Neural progenitor cell (in vitro differentiated cells): ENCODE data around the gene CHST3. TPM values are rescaled to one million over a fixed set of nuclear protein-coding genes. Genes with fewer than 3 reads are reported as not detected.

ENCODE experiments used
- DNase-seq: peaks from one replicate; pipeline ENCODE4 v3.0.0-alpha.2; 2016; ENCODE audit warnings: low spot score
- H2AFZ ChIP-seq: fragments of 200-600 bp; sonication (generic); replicated peaks from 2 replicates; pipeline ENCODE4 v1.6.1; 2016; ENCODE audit warnings: antibody characterized with exemption
- H3F3A ChIP-seq: fragments of 200-600 bp; sonication (generic); 2 replicates; pipeline ENCODE4 v1.6.1; 2016; ENCODE audit warnings: antibody characterized with exemption, low read depth
- H3K27ac ChIP-seq: fragments of 200-600 bp; sonication (generic); 2 replicates; pipeline ENCODE4 v1.5.1; 2016; ENCODE audit warnings: mild to moderate bottlenecking
- H3K27me3 ChIP-seq: fragments of 200-600 bp; sonication (generic); 2 replicates; pipeline ENCODE4 v1.6.1; 2016; ENCODE audit warnings: mild to moderate bottlenecking, moderate library complexity
- H3K36me3 ChIP-seq: fragments of 200-600 bp; sonication (generic); 2 replicates; pipeline ENCODE4 v1.5.1; 2016
- H3K4me1 ChIP-seq: fragments of 200-600 bp; sonication (generic); 2 replicates; pipeline ENCODE4 v1.6.1; 2016; ENCODE audit warnings: mixed run types
- H3K4me2 ChIP-seq: fragments of 200-600 bp; sonication (generic); 2 replicates; pipeline ENCODE4 v1.6.1; 2016
- H3K4me3 ChIP-seq: fragments of 200-600 bp; sonication (generic); 2 replicates; pipeline ENCODE4 v1.5.1; 2016
- H3K79me2 ChIP-seq: fragments of 200-600 bp; sonication (generic); 2 replicates; pipeline ENCODE4 v1.6.1; 2016; ENCODE audit warnings: low read depth
- H3K9ac ChIP-seq: fragments of 200-600 bp; sonication (generic); 2 replicates; pipeline ENCODE4 v1.6.1; 2016
- H3K9me3 ChIP-seq: fragments of 200-600 bp; sonication (generic); 2 replicates; pipeline ENCODE4 v1.5.1; 2016; ENCODE audit warnings: low read depth
- H4K20me1 ChIP-seq: fragments of 200-600 bp; sonication (generic); 2 replicates; pipeline ENCODE4 v1.6.1; 2016; ENCODE audit warnings: low read depth
- H3K27ac Mint-ChIP-seq: 3 replicates; pipeline ENCODE4 v1.8.0; 2021; ENCODE audit warnings: mixed read lengths
- H3K27me3 Mint-ChIP-seq: 2 replicates; pipeline ENCODE4 v1.8.0; 2022; ENCODE audit warnings: low read depth, mild to moderate bottlenecking, inconsistent platforms, moderate library complexity, mixed read lengths; ENCODE audit not compliant: insufficient read depth
- H3K36me3 Mint-ChIP-seq: 3 replicates; pipeline ENCODE4 v1.8.0; 2021; ENCODE audit warnings: mixed read lengths
- H3K4me1 Mint-ChIP-seq: 3 replicates; pipeline ENCODE4 v1.8.0; 2021; ENCODE audit warnings: mixed read lengths
- H3K4me3 Mint-ChIP-seq: 3 replicates; pipeline ENCODE4 v1.8.0; 2021; ENCODE audit warnings: mild to moderate bottlenecking, moderate library complexity, mixed read lengths
- H3K9me3 Mint-ChIP-seq: 3 replicates; pipeline ENCODE4 v1.8.0; 2020; ENCODE audit warnings: mixed read lengths
- CTCF ChIP-seq: fragments of 200-600 bp; sonication (generic); IDR thresholded peaks from 2 replicates; pipeline ENCODE4 v1.5.1; 2017; ENCODE audit warnings: antibody characterized with exemption, mild to moderate bottlenecking
- EZH2 ChIP-seq: fragments of 200-600 bp; sonication (generic); IDR thresholded peaks from 2 replicates; pipeline ENCODE4 v1.6.1; 2017; ENCODE audit warnings: antibody characterized with exemption, mild to moderate bottlenecking, moderate library complexity
- EZH2phosphoT487 ChIP-seq: fragments of 200-600 bp; sonication (generic); IDR thresholded peaks from 2 replicates; pipeline ENCODE4 v1.6.1; 2017; ENCODE audit warnings: antibody characterized with exemption
- total RNA-seq: library from RNA; depleted of rRNA; stranded (reverse); fragments of >200 nt; gene quantifications from 2 replicates; pipeline ENCODE4 v1.2.3, GENCODE V29; 2015; ENCODE audit warnings: low replicate concordance

CHST3 gene
- total RNA-seq, 1 donor from 2014 or later: 9.1 TPM

- no peaks in the 10 kb centered on the region for H4K20me1 ChIP-seq
- Mint-ChIP-seq H3K27me3 (peaks cover 7% of the 10 kb centered on the region), H3K27ac (no peak overlapping the region), H3K36me3 (peaks cover 5% of the 10 kb centered on the region), H3K4me1 (no peaks in the 10 kb centered on the region), H3K4me3 (no peak overlapping the region), H3K9me3 (peaks cover 38% of the 10 kb centered on the region)
- H3K27me3 ChIP-seq: no peaks in the 10 kb centered on the region
- TF ChIP-seq EZH2phosphoT487 (no peak), EZH2 (no peak), CTCF (no peak)
- H3K4me3 ChIP-seq: no peak overlapping the region
- DNase-seq: no peak
- H3K36me3 ChIP-seq: no peaks in the 10 kb centered on the region
- H3K9me3 ChIP-seq: peaks cover 16% of the 10 kb centered on the region
- H3F3A ChIP-seq: no peaks in the 10 kb centered on the region
- H3K27ac ChIP-seq: no peak overlapping the region
- H3K9ac ChIP-seq: no peak overlapping the region
- no peak overlapping the region for H3K4me2 ChIP-seq
- no peak overlapping the region for H2AFZ ChIP-seq
- no peaks in the 10 kb centered on the region for H3K4me1 ChIP-seq
- no peaks in the 10 kb centered on the region for H3K79me2 ChIP-seq
These were observed 15.6 kb upstream of the CHST3 start for GRCh38 chr10:71948496-71949067.

- H3K4me1 Mint-ChIP-seq: no peaks in the 10 kb centered on the region
- no peak for TF ChIP-seq EZH2
- no peak for TF ChIP-seq EZH2phosphoT487
- TF ChIP-seq CTCF: no peak
- Histone ChIP-seq H3K27me3 (no peaks in the 10 kb centered on the region), H3K4me3 (no peak overlapping the region), H3K9ac (no peak overlapping the region), H3K36me3 (no peaks in the 10 kb centered on the region), H3F3A (no peaks in the 10 kb centered on the region), H4K20me1 (no peaks in the 10 kb centered on the region), H3K9me3 (peaks cover 12% of the 10 kb centered on the region), H2AFZ (no peak overlapping the region), H3K27ac (no peak overlapping the region), H3K4me2 (no peak overlapping the region), H3K4me1 (no peaks in the 10 kb centered on the region), H3K79me2 (no peaks in the 10 kb centered on the region)
- H3K27ac Mint-ChIP-seq: no peak overlapping the region
- H3K9me3 Mint-ChIP-seq: peaks cover 37% of the 10 kb centered on the region
- H3K36me3 Mint-ChIP-seq: peaks cover 9% of the 10 kb centered on the region
- H3K27me3 Mint-ChIP-seq: peaks cover 10% of the 10 kb centered on the region
- no peak for DNase-seq
- H3K4me3 Mint-ChIP-seq: no peak overlapping the region
These were observed 13.5 kb upstream of the CHST3 start for GRCh38 chr10:71950683-71951082.

- Mint-ChIP-seq H3K9me3 (peaks cover 27% of the 10 kb centered on the region), H3K36me3 (peaks cover 4% of the 10 kb centered on the region), H3K27ac (no peak overlapping the region), H3K4me3 (no peak overlapping the region), H3K27me3 (peaks cover 8% of the 10 kb centered on the region), H3K4me1 (peaks cover 6% of the 10 kb centered on the region)
- no peaks in the 10 kb centered on the region for H3K9me3 ChIP-seq
- no peaks in the 10 kb centered on the region for H3F3A ChIP-seq
- no peak for DNase-seq
- H3K79me2 ChIP-seq: no peaks in the 10 kb centered on the region
- H3K27ac ChIP-seq: no peak overlapping the region
- H3K4me2 ChIP-seq: no peak overlapping the region
- H3K36me3 ChIP-seq: no peaks in the 10 kb centered on the region
- H3K4me3 ChIP-seq: no peak overlapping the region
- H3K27me3 ChIP-seq: no peaks in the 10 kb centered on the region
- H2AFZ ChIP-seq: no peak overlapping the region
- no peaks in the 10 kb centered on the region for H3K4me1 ChIP-seq
- H3K9ac ChIP-seq: no peak overlapping the region
- H4K20me1 ChIP-seq: no peaks in the 10 kb centered on the region
- TF ChIP-seq EZH2phosphoT487 (no peak), CTCF (no peak), EZH2 (no peak)
These were observed 11.4 kb upstream of the CHST3 start for GRCh38 chr10:71952745-71953144.
